Natural killer cell (primary cell): ENCODE data around the gene CHD1. TPM values are rescaled to one million over a fixed set of nuclear protein-coding genes. Genes with fewer than 3 reads are reported as not detected.

ENCODE experiments used
- ATAC-seq, 3 donors: fragments of 150-1000 bp in 2 of 3; fragments of 200-7000 bp in 1 of 3; cut with Tn5 transposase; 1 replicate in 1 of 3; 2 replicates in 2 of 3; pipeline ENCODE4 v1.10.0; 2021; ENCODE audit warnings: mild to moderate bottlenecking in 2 of 3, moderate library complexity in 2 of 3
- DNase-seq, 2 donors: peaks; one replicate each; pipeline versions ENCODE4 v3.0.0 to v3.0.0-alpha.2; 2013 to 2021; ENCODE audit warnings: mixed read lengths in 1 of 2
- H3K27ac ChIP-seq: one replicate; pipeline ENCODE4 v1.5.1; 2013; ENCODE audit warnings: mild to moderate bottlenecking, low read length
- H3K27me3 ChIP-seq: one replicate; pipeline ENCODE4 v1.6.1; 2013; ENCODE audit warnings: low read length; ENCODE audit not compliant: control insufficient read depth, insufficient read depth
- H3K36me3 ChIP-seq: one replicate; pipeline ENCODE4 v1.6.1; 2013; ENCODE audit warnings: low read length; ENCODE audit not compliant: control insufficient read depth, insufficient read depth
- H3K4me1 ChIP-seq: one replicate; pipeline ENCODE4 v1.6.1; 2013; ENCODE audit warnings: low read length; ENCODE audit not compliant: control insufficient read depth, insufficient read depth
- H3K4me3 ChIP-seq: one replicate; pipeline ENCODE4 v1.5.1; 2013; ENCODE audit warnings: low read length
- H3K9me3 ChIP-seq: one replicate; pipeline ENCODE4 v1.6.1; 2013; ENCODE audit warnings: low read length; ENCODE audit not compliant: control insufficient read depth, insufficient read depth
- H3K27ac Mint-ChIP-seq, 2 donors: one replicate each; pipeline ENCODE4 v1.8.0; 2022; ENCODE audit warnings: mild to moderate bottlenecking in 2 of 2, mixed read lengths in 2 of 2, moderate library complexity in 1 of 2
- H3K27me3 Mint-ChIP-seq, 2 donors: one replicate each; pipeline ENCODE4 v1.8.0; 2022; ENCODE audit warnings: low read depth in 2 of 2, mixed read lengths in 2 of 2
- H3K36me3 Mint-ChIP-seq: one replicate; pipeline ENCODE4 v1.8.0; 2022; ENCODE audit warnings: mixed read lengths
- H3K4me1 Mint-ChIP-seq, 2 donors: one replicate each; pipeline ENCODE4 v1.8.0; 2022; ENCODE audit warnings: mixed read lengths in 2 of 2
- H3K4me3 Mint-ChIP-seq: one replicate; pipeline ENCODE4 v1.8.0; 2022; ENCODE audit warnings: mild to moderate bottlenecking, moderate library complexity, mixed read lengths
- H3K9me3 Mint-ChIP-seq, 2 donors: one replicate each; pipeline ENCODE4 v1.8.0; 2022; ENCODE audit warnings: mixed read lengths in 2 of 2
- CTCF ChIP-seq: fragments of 200-600 bp; IDR thresholded peaks from one replicate; pipeline ENCODE4 v1.8.0; 2022; ENCODE audit warnings: antibody characterized with exemption
- WGBS: methylation state at CpG from one replicate; pipeline ENCODE4 v1.1.7; 2013; ENCODE audit warnings: missing lambda C conversion rate; ENCODE audit not compliant: insufficient coverage; 5-methylcytosine and 5-hydroxymethylcytosine counted together
- intact Hi-C: fragments of 100-400 bp; cut with micrococcal nuclease; formaldehyde crosslinking; loops from one replicate; pipeline ENCODE4 v1.14.2; 2022
- total RNA-seq, 4 donors: library from RNA; stranded (reverse); fragments of 120-200 nt in 1 of 4; gene quantifications; one replicate each; pipeline versions ENCODE4 v1.2.3 to v1.2.4, GENCODE V29; 2013 to 2022

CHD1 gene
- total RNA-seq, 3 donors from 2014 or later (not counting 1 experiment from before 2014, with no cell fraction given), result 116 to 127 (median 117) TPM

GRCh38 chr5:98968056-98968564, 39.3 kb upstream of the CHD1 start:
- H3K36me3 Mint-ChIP-seq, result peaks cover 6% of the 10 kb centered on the region
- DNase-seq, result no peak
- H3K9me3 ChIP-seq, result no peaks in the 10 kb centered on the region
- 96% methylated on average over 3 of the region's 4 CpGs for WGBS
- no peaks in the 10 kb centered on the region for H3K27me3 ChIP-seq
- TF ChIP-seq CTCF, result no peak
- H3K4me3 Mint-ChIP-seq, result no peak overlapping the region
- no peaks in the 10 kb centered on the region for H3K27me3 Mint-ChIP-seq
- peaks cover 3% of the 10 kb centered on the region for H3K4me1 ChIP-seq
- H3K27ac Mint-ChIP-seq, result no peak overlapping the region
- no peak overlapping the region for H3K4me3 ChIP-seq
- no peak overlapping the region for H3K27ac ChIP-seq
- H3K36me3 ChIP-seq, result no peaks in the 10 kb centered on the region
- no peak for ATAC-seq
- peaks cover 0 to 5% of the 10 kb centered on the region in 2 donors for H3K4me1 Mint-ChIP-seq
- intact Hi-C loops, result no loop called here
- peaks cover 0 to 3% of the 10 kb centered on the region in 2 donors for H3K9me3 Mint-ChIP-seq

GRCh38 chr5:98965226-98965625, 36.4 kb upstream of the CHD1 start:
- WGBS, result 100% methylated on average over 1 of the region's 4 CpGs
- Mint-ChIP-seq H3K27ac (no peak overlapping the region), H3K36me3 (peaks cover 6% of the 10 kb centered on the region), H3K4me1 (peaks cover 0 to 12% of the 10 kb centered on the region in 2 donors), H3K9me3 (peaks cover 0 to 3% of the 10 kb centered on the region in 2 donors), H3K4me3 (no peak overlapping the region), H3K27me3 (no peaks in the 10 kb centered on the region)
- Histone ChIP-seq H3K27ac (no peak overlapping the region), H3K4me1 (peaks cover 3% of the 10 kb centered on the region), H3K9me3 (no peaks in the 10 kb centered on the region), H3K27me3 (no peaks in the 10 kb centered on the region), H3K36me3 (no peaks in the 10 kb centered on the region), H3K4me3 (no peak overlapping the region)
- TF ChIP-seq CTCF, result no peak
- no peak for DNase-seq
- no peak for ATAC-seq
- intact Hi-C loops, result no loop called here

GRCh38 chr5:98964621-98965020, 35.8 kb upstream of the CHD1 start:
- Mint-ChIP-seq H3K4me1 (peaks cover 0 to 12% of the 10 kb centered on the region in 2 donors), H3K27ac (no peak overlapping the region), H3K27me3 (no peaks in the 10 kb centered on the region), H3K4me3 (no peak overlapping the region), H3K9me3 (peaks cover 0 to 3% of the 10 kb centered on the region in 2 donors), H3K36me3 (peaks cover 6% of the 10 kb centered on the region)
- Histone ChIP-seq H3K27me3 (no peaks in the 10 kb centered on the region), H3K4me1 (peaks cover 3% of the 10 kb centered on the region), H3K4me3 (no peak overlapping the region), H3K27ac (no peak overlapping the region), H3K9me3 (no peaks in the 10 kb centered on the region), H3K36me3 (no peaks in the 10 kb centered on the region)
- DNase-seq, result no peak
- intact Hi-C loops, result no loop called here
- TF ChIP-seq CTCF, result no peak
- ATAC-seq, result no peak

- intact Hi-C loops, result no loop called here
- H3K27ac Mint-ChIP-seq, result no peak overlapping the region
- no peak overlapping the region for H3K4me3 Mint-ChIP-seq
- Histone ChIP-seq H3K4me3 (no peak overlapping the region), H3K36me3 (no peaks in the 10 kb centered on the region), H3K27ac (no peak overlapping the region), H3K4me1 (peaks cover 3% of the 10 kb centered on the region), H3K9me3 (no peaks in the 10 kb centered on the region), H3K27me3 (no peaks in the 10 kb centered on the region)
- 95% methylated on average over 3 of the region's 3 CpGs for WGBS
- DNase-seq (no peak), ATAC-seq (no peak)
- peaks cover 0 to 3% of the 10 kb centered on the region in 2 donors for H3K9me3 Mint-ChIP-seq
- H3K36me3 Mint-ChIP-seq, result peaks cover 6% of the 10 kb centered on the region
- no peak for TF ChIP-seq CTCF
- no peaks in the 10 kb centered on the region for H3K27me3 Mint-ChIP-seq
- H3K4me1 Mint-ChIP-seq, result peaks cover 0 to 12% of the 10 kb centered on the region in 2 donors
These were observed 34.2 kb upstream of the CHD1 start for GRCh38 chr5:98963019-98963418.
